Activated B cell treated with CpG ODN at 0.5 μM for 24 hours (primary cell): ENCODE measurements around the gene DHCR24. TPM values are rescaled to one million over a fixed set of nuclear protein-coding genes. Genes with fewer than 3 reads are reported as not detected.

Experiments used
- ATAC-seq: fragments of 200-7000 bp; cut with Tn5 transposase; one replicate; pipeline ENCODE4 v1.10.0; 2021; ENCODE audit warnings: low read depth, mild to moderate bottlenecking, moderate library complexity
- CTCF ChIA-PET: fragments of 350-600 bp; sonication (Branson Sonifier 250); formaldehyde crosslinking; loops from one replicate; lab custom pipeline; 2021; ENCODE audit warnings: antibody characterized with exemption; lab: Charles Lee
- POLR2A ChIA-PET: fragments of 350-600 bp; sonication (Branson Sonifier 250); formaldehyde crosslinking; loops from one replicate; lab custom pipeline; 2021; ENCODE audit warnings: antibody characterized with exemption; lab: Charles Lee
- DNase-seq: peaks from one replicate; pipeline ENCODE4 v3.0.0; 2022
- H3K27ac Mint-ChIP-seq: one replicate; pipeline ENCODE4 v1.8.0; 2020; ENCODE audit warnings: mixed read lengths
- H3K27me3 Mint-ChIP-seq: one replicate; pipeline ENCODE4 v1.8.0; 2021; ENCODE audit warnings: mixed read lengths
- H3K36me3 Mint-ChIP-seq: one replicate; pipeline ENCODE4 v1.8.0; 2021; ENCODE audit warnings: low read depth, mixed read lengths
- H3K4me1 Mint-ChIP-seq: one replicate; pipeline ENCODE4 v1.8.0; 2021; ENCODE audit warnings: mixed read lengths
- H3K4me3 Mint-ChIP-seq: one replicate; pipeline ENCODE4 v1.8.0; 2020; ENCODE audit warnings: mild to moderate bottlenecking, mixed read lengths
- H3K9me3 Mint-ChIP-seq: one replicate; pipeline ENCODE4 v1.8.0; 2020; ENCODE audit warnings: mixed read lengths
- CTCF ChIP-seq: fragments of 200-600 bp; IDR thresholded peaks from one replicate; pipeline ENCODE4 v1.8.0; 2022; ENCODE audit warnings: antibody characterized with exemption, mild to moderate bottlenecking
- intact Hi-C: fragments of 100-400 bp; cut with micrococcal nuclease; formaldehyde crosslinking; loops from one replicate; pipeline ENCODE4 v1.15.1; 2024
- total RNA-seq: library from RNA; stranded (reverse); gene quantifications from 2 replicates; pipeline ENCODE4 v1.2.3, GENCODE V29; 2022

Gene DHCR24
- total RNA-seq, 1 donor from 2014 or later, result 55.0 TPM

- POLR2A ChIA-PET, result no interaction called here
- intact Hi-C loops, result no loop called here
- CTCF ChIA-PET, result no interaction called here
These were observed 17.7 kb downstream of the DHCR24 start for GRCh38 chr1:54869173-54869851.

GRCh38 chr1:54867717-54868057 lies 19.3 kb downstream of the DHCR24 start:
- ChIA-PET POLR2A (no interaction called here), CTCF (no interaction called here)
- DNase-seq (no peak), ATAC-seq (no peak)
- TF ChIP-seq CTCF, result no peak
- no peak overlapping the region for H3K27ac Mint-ChIP-seq
- no peaks in the 10 kb centered on the region for H3K9me3 Mint-ChIP-seq
- intact Hi-C loops, result no loop called here
- no peaks in the 10 kb centered on the region for H3K27me3 Mint-ChIP-seq
- H3K4me3 Mint-ChIP-seq, result no peak overlapping the region
- peaks cover 45% of the 10 kb centered on the region for H3K36me3 Mint-ChIP-seq
- no peaks in the 10 kb centered on the region for H3K4me1 Mint-ChIP-seq

More at GRCh38 chr1:54869173-54869851, 17.7 kb downstream of the DHCR24 start:
- H3K36me3 Mint-ChIP-seq, result peaks cover 44% of the 10 kb centered on the region
- no peak for DNase-seq
- no peak for ATAC-seq
- H3K27me3 Mint-ChIP-seq, result no peaks in the 10 kb centered on the region
- H3K9me3 Mint-ChIP-seq, result no peaks in the 10 kb centered on the region
- no peak for TF ChIP-seq CTCF
- no peak overlapping the region for H3K4me3 Mint-ChIP-seq
- H3K4me1 Mint-ChIP-seq, result no peaks in the 10 kb centered on the region
- H3K27ac Mint-ChIP-seq, result no peak overlapping the region

GRCh38 chr1:54866801-54867716 lies 19.9 kb downstream of the DHCR24 start:
- ChIA-PET CTCF (no interaction called here), POLR2A (no interaction called here)
- Mint-ChIP-seq H3K27ac (no peak overlapping the region), H3K9me3 (no peaks in the 10 kb centered on the region), H3K36me3 (peaks cover 45% of the 10 kb centered on the region), H3K4me1 (no peaks in the 10 kb centered on the region), H3K27me3 (no peaks in the 10 kb centered on the region), H3K4me3 (no peak overlapping the region)
- DNase-seq (no peak), ATAC-seq (no peak)
- intact Hi-C loops, result no loop called here
- TF ChIP-seq CTCF, result no peak

GRCh38 chr1:54865238-54866073 lies 21.5 kb downstream of the DHCR24 start:
- no peak for DNase-seq
- ChIA-PET CTCF (interaction anchor here (0.5 kb wide), 1 partner anchor 1006 kb away, joined by 3 read pairs; no protein-coding TSS in a partner anchor), POLR2A (interaction anchor here (0.5 kb wide), 1 partner anchor 68 kb away, joined by 4 read pairs; no protein-coding TSS in a partner anchor)
- ATAC-seq, result no peak
- H3K9me3 Mint-ChIP-seq, result no peaks in the 10 kb centered on the region
- no peaks in the 10 kb centered on the region for H3K27me3 Mint-ChIP-seq
- peaks cover 37% of the 10 kb centered on the region for H3K36me3 Mint-ChIP-seq
- H3K4me3 Mint-ChIP-seq, result no peak overlapping the region
- no peak overlapping the region for H3K27ac Mint-ChIP-seq
- TF ChIP-seq CTCF, result no peak
- H3K4me1 Mint-ChIP-seq, result peaks cover 6% of the 10 kb centered on the region
- intact Hi-C loops, result no loop called here
